T-helper 1 cell (primary cell): ENCODE results near the gene HAGHL.

Source experiments
- DNase-seq, 5 donors: peaks; one replicate each; pipeline ENCODE4 v3.0.0-alpha.2; 2012 to 2020

HAGHL gene

GRCh38 chr16:759110-759910 lies 32.4 kb downstream of the HAGHL start:
- DNase-seq, result no peak

- DNase-seq, result no peak
These were observed 33.2 kb downstream of the HAGHL start for GRCh38 chr16:760065-760464.

GRCh38 chr16:760545-761343 lies 33.8 kb downstream of the HAGHL start, which contains the start of gene MSLN:
Gene MSLN, plus strand, starts transcription at chr16:760734. Its CDS starts 1,947 bp downstream, at chr16:762681.
- no peak for DNase-seq

GRCh38 chr16:761625-762513 lies 35.0 kb downstream of the HAGHL start:
- DNase-seq, result peak in 1 of 5 donors; percentile 11

GRCh38 chr16:762595-763268 lies 35.8 kb downstream of the HAGHL start:
- DNase-seq, result no peak

GRCh38 chr16:763369-764183 lies 36.7 kb downstream of the HAGHL start:
- no peak for DNase-seq

GRCh38 chr16:764184-764750 lies 37.4 kb downstream of the HAGHL start:
- DNase-seq, result peak in 1 of 5 donors; percentile 11

- no peak for DNase-seq
These were observed 38.1 kb downstream of the HAGHL start for GRCh38 chr16:764848-765487.

- no peak for DNase-seq
These were observed 38.6 kb downstream of the HAGHL start for GRCh38 chr16:765488-765865.

GRCh38 chr16:766008-766819 lies 39.3 kb downstream of the HAGHL start:
- DNase-seq, result no peak

- peak in 1 of 5 donors; percentile 11 for DNase-seq
These were observed 40.1 kb downstream of the HAGHL start for GRCh38 chr16:766820-767640.

GRCh38 chr16:767743-768235 lies 40.9 kb downstream of the HAGHL start:
- no peak for DNase-seq

GRCh38 chr16:768428-768827 lies 41.5 kb downstream of the HAGHL start:
- DNase-seq, result no peak

GRCh38 chr16:769184-769784 lies 42.4 kb downstream of the HAGHL start:
- no peak for DNase-seq

- no peak for DNase-seq
These were observed 43.0 kb downstream of the HAGHL start for GRCh38 chr16:769934-770333.

- DNase-seq, result no peak
These were observed 43.5 kb downstream of the HAGHL start for GRCh38 chr16:770411-770810.

GRCh38 chr16:772959-773358 lies 46.1 kb downstream of the HAGHL start:
- no peak for DNase-seq
